Keratinocyte (primary cell): ENCODE data around the gene CCT2. TPM values are rescaled to one million over a fixed set of nuclear protein-coding genes. Genes with fewer than 3 reads are reported as not detected.

Source experiments
- DNase-seq: peaks from one replicate; pipeline ENCODE4 v3.0.0-alpha.2; 2011; ENCODE audit warnings: low read depth, missing footprints, low spot score
- FAIRE-seq: peaks from 2 replicates; lab custom pipeline; 2011; peaks lifted over from hg19 to GRCh38; lab: Jason Lieb, UNC
- H2AFZ ChIP-seq: 2 replicates; pipeline ENCODE4 v1.6.0; 2012; ENCODE audit warnings: low read length, control low read depth, inconsistent platforms; ENCODE audit not compliant: control insufficient read depth
- H3K27ac ChIP-seq: 2 replicates; pipeline ENCODE4 v1.5.1; 2011; ENCODE audit warnings: low read length; ENCODE audit not compliant: control insufficient read depth, insufficient read depth
- H3K27me3 ChIP-seq: 3 replicates; pipeline ENCODE4 v1.6.0; 2011; ENCODE audit warnings: low read length; ENCODE audit not compliant: control insufficient read depth, insufficient read depth; ENCODE audit errors: extremely low read depth
- H3K36me3 ChIP-seq, 2 experiments: 2 replicates in 1 of 2; 3 replicates in 1 of 2; pipeline ENCODE4 v1.5.1; 2011; ENCODE audit warnings: low read length in 2 of 2, mild to moderate bottlenecking in 1 of 2; ENCODE audit not compliant: control insufficient read depth in 2 of 2, insufficient read depth in 2 of 2; ENCODE audit errors: extremely low read depth in 1 of 2
- H3K4me1 ChIP-seq: 3 replicates; pipeline ENCODE4 v1.5.1; 2011; ENCODE audit warnings: low read length; ENCODE audit not compliant: control insufficient read depth, insufficient read depth; ENCODE audit errors: extremely low read depth
- H3K4me2 ChIP-seq: 3 replicates; pipeline ENCODE4 v1.6.0; 2011; ENCODE audit warnings: low read depth, low read length; ENCODE audit not compliant: control insufficient read depth, insufficient read depth; ENCODE audit errors: extremely low read depth
- H3K4me3 ChIP-seq, 3 experiments: fragments of 200-600 bp in 1 of 3; sonication (generic) in 1 of 3; 2 replicates in 2 of 3; 3 replicates in 1 of 3; pipeline ENCODE4 v1.5.1; 2011 to 2016; ENCODE audit warnings: low read length in 3 of 3, mild to moderate bottlenecking in 3 of 3, control low read depth in 2 of 3, inconsistent platforms in 1 of 3, low read depth in 1 of 3, mixed read lengths in 1 of 3, mixed run types in 1 of 3, moderate library complexity in 1 of 3; ENCODE audit not compliant: control insufficient read depth in 2 of 3, insufficient read depth in 2 of 3; ENCODE audit errors: extremely low read depth in 1 of 3
- H3K79me2 ChIP-seq: 2 replicates; pipeline ENCODE4 v1.6.0; 2012; ENCODE audit warnings: low read length; ENCODE audit not compliant: control insufficient read depth, insufficient read depth
- H3K9ac ChIP-seq: 3 replicates; pipeline ENCODE4 v1.6.0; 2011; ENCODE audit warnings: low read length; ENCODE audit not compliant: control insufficient read depth, insufficient read depth; ENCODE audit errors: extremely low read depth
- H3K9me1 ChIP-seq: 3 replicates; pipeline ENCODE4 v1.6.0; 2011; ENCODE audit warnings: low read length; ENCODE audit not compliant: control insufficient read depth, insufficient read depth; ENCODE audit errors: extremely low read depth
- H3K9me3 ChIP-seq: 2 replicates; pipeline ENCODE4 v1.5.1; 2012; ENCODE audit warnings: low read depth, low read length; ENCODE audit not compliant: control insufficient read depth
- H4K20me1 ChIP-seq: 3 replicates; pipeline ENCODE4 v1.6.0; 2011; ENCODE audit warnings: low read length; ENCODE audit not compliant: control insufficient read depth, insufficient read depth; ENCODE audit errors: extremely low read depth
- CTCF ChIP-seq, 3 experiments: IDR thresholded peaks in 1 of 3; conservative IDR thresholded peaks in 1 of 3; optimal IDR thresholded peaks in 1 of 3; 2 replicates in 2 of 3; 3 replicates in 1 of 3; pipeline versions ENCODE3 to v1.5.1; 2011; ENCODE audit warnings: low read length in 3 of 3, mild to moderate bottlenecking in 3 of 3, moderate library complexity in 2 of 3, control low read depth in 1 of 3, inconsistent platforms in 1 of 3; ENCODE audit not compliant: insufficient read depth in 2 of 3; ENCODE audit errors: extremely low read depth in 1 of 3
- EZH2 ChIP-seq: IDR thresholded peaks from one replicate; pipeline ENCODE4 v1.6.1; 2012; ENCODE audit warnings: inconsistent platforms, mild to moderate bottlenecking, low read length, moderate library complexity
- dilution Hi-C: fragments of 300-500 bp; cut with MboI; formaldehyde crosslinking; loops from one replicate; pipeline ENCODE4 v1.7.0; 2020; ENCODE audit warnings: low sequenced_read_pairs; ENCODE audit not compliant: extremely low pct_ligation_motif_present
- polyA plus RNA-seq, 5 experiments: library from polyadenylated mRNA; depleted of rRNA in 3 of 5; stranded (reverse) in 3 of 5; stranded (forward) in 1 of 5; unstranded in 1 of 5; fragments of >200 nt; gene quantifications; 1 replicate in 1 of 5; 2 replicates in 3 of 5; 3 replicates in 1 of 5; pipeline versions ENCODE4 v1.2.1 to v1.2.3, GENCODE V29; 2011 to 2012; ENCODE audit warnings: missing spikeins in 2 of 5, low read depth in 1 of 5, low replicate concordance in 1 of 5

Gene CCT2
- polyA plus RNA-seq, 1 donor (not counting 4 experiments of a cell fraction or from before 2014, with no cell fraction given), result 365 TPM

DNA sequence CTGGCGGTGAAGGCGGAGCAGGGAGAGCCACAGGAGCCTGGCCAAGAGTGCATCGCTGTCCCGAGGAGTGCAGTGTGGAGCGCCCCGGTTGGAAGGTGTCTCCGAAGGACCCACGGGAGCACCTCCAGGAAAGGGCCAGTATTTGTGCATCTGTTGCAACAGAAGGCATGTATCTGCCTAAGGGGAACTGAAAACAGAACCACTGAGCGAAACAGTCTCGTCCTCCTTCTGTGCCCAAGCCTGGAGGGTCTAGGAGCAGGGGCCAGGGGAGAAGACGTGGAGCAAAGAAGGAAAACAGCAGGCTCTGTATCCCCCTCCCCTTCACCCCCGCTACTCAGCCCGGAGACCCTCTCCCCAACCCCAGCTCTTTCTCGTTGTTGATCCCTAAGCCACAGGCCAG, 30.8 kb downstream of the CCT2 start:
- H3K4me1 ChIP-seq, result no peaks in the 10 kb centered on the region
- FAIRE-seq, result no peak
- dilution Hi-C loops, result no loop called here

DNA sequence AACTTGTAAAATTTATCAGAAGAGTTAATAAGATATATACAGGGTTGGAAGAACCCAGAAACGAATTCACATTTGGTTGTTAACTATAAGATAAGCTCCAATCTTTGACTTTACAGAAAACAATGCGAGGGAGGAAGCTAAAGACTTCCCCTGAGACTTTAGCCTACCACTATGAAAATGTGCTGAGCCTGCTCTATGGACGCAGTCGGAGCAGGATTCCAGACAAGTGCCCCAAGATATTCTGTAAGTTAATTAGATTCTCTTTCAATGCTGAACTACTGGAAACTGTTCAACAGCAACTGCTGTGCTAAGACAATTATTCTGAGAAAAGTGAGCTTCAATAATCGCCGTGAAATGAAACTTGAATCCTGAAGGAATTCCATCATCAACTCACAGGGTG, 33.8 kb downstream of the CCT2 start:
- dilution Hi-C loops, result no loop called here
- DNase-seq (no peak), FAIRE-seq (no peak)
- no peaks in the 10 kb centered on the region for H3K9me1 ChIP-seq
- peaks cover 16% of the 10 kb centered on the region for H3K27me3 ChIP-seq
- H3K79me2 ChIP-seq, result no peaks in the 10 kb centered on the region
- no peak overlapping the region for H3K4me2 ChIP-seq
- no peak overlapping the region for H2AFZ ChIP-seq
- H3K4me1 ChIP-seq, result no peaks in the 10 kb centered on the region
- no peaks in the 10 kb centered on the region for H4K20me1 ChIP-seq
- no peak overlapping the region for H3K4me3 ChIP-seq
- H3K9ac ChIP-seq, result no peak overlapping the region
- H3K9me3 ChIP-seq, result no peaks in the 10 kb centered on the region
- TF ChIP-seq EZH2, result no peak
- TF ChIP-seq CTCF (optimal IDR thresholded peaks at IDR 0.05 in 1 of 3, IDR thresholded peaks at IDR 0.05 in 1 of 3, conservative IDR thresholded peaks at IDR 0.05 in 1 of 3; ENCODE audit: extremely low read depth in 1 of 3, insufficient read depth in 2 of 3, low read length in 3 of 3), result no peak
- no peak overlapping the region for H3K27ac ChIP-seq
- no peaks in the 10 kb centered on the region for H3K36me3 ChIP-seq

More for the DNA sequence above, 30.8 kb downstream of the CCT2 start:
- H3K79me2 ChIP-seq, result no peaks in the 10 kb centered on the region
- H3K36me3 ChIP-seq, result no peaks in the 10 kb centered on the region
- no peak overlapping the region for H3K27ac ChIP-seq
- no peaks in the 10 kb centered on the region for H3K9me3 ChIP-seq
- no peak overlapping the region for H3K9ac ChIP-seq
- H3K27me3 ChIP-seq, result peaks cover 7% of the 10 kb centered on the region
- H3K9me1 ChIP-seq, result no peaks in the 10 kb centered on the region
- no peak overlapping the region for H2AFZ ChIP-seq
- no peak overlapping the region for H3K4me3 ChIP-seq
- DNase-seq, result no peak
- TF ChIP-seq CTCF (optimal IDR thresholded peaks at IDR 0.05 in 1 of 3, IDR thresholded peaks at IDR 0.05 in 1 of 3, conservative IDR thresholded peaks at IDR 0.05 in 1 of 3; ENCODE audit: extremely low read depth in 1 of 3, insufficient read depth in 2 of 3, low read length in 3 of 3), result no peak
- no peak overlapping the region for H3K4me2 ChIP-seq
- no peaks in the 10 kb centered on the region for H4K20me1 ChIP-seq
